ENCODE results near the gene MCL1.

Gene MCL1

GRCh38 chr1:150564051-150564991, 15.1 kb downstream of the MCL1 start:
- Histone ChIP-seq H3K79me2 (ENCODE audit: insufficient read depth, low read length) (peaks cover 47% of the 10 kb centered on the region; the same call in 1 of the 2 replicates), H3K4me2 (ENCODE audit: low read depth, low read length, poor library complexity, severe bottlenecking) (peak overlapping the region; percentile 90), H2AFZ (ENCODE audit: low read length) (no peak overlapping the region), H4K20me1 (ENCODE audit: insufficient read depth, low read length, poor library complexity, severe bottlenecking) (peaks cover 10% of the 10 kb centered on the region), H3K27me3 (ENCODE audit: insufficient read depth, low read length, poor library complexity, severe bottlenecking) (no peaks in the 10 kb centered on the region), H3K4me3 (ENCODE audit: low read length, poor library complexity, severe bottlenecking) (no peak overlapping the region), H3F3A (ENCODE audit: low read depth) (no peaks in the 10 kb centered on the region), H3K9me3 (ENCODE audit: insufficient read depth, low read depth, low read length) (no peaks in the 10 kb centered on the region), H3K9me2 (replicated peaks; ENCODE audit: low read depth, low read length) (no peaks in the 10 kb centered on the region), H3K4me1 (ENCODE audit: insufficient read depth, low read length, poor library complexity, severe bottlenecking) (peaks cover 38% of the 10 kb centered on the region), H3K36me3 (ENCODE audit: insufficient read depth, low read length) (no peaks in the 10 kb centered on the region), H3K9ac (ENCODE audit: low read depth, low read length, poor library complexity, severe bottlenecking) (no peak overlapping the region)
- no peak for TF ChIP-seq EZH2phosphoT487 (IDR thresholded peaks at IDR 0.05; ENCODE audit: borderline replicate concordance)
- TF ChIP-seq, protein P1, sequence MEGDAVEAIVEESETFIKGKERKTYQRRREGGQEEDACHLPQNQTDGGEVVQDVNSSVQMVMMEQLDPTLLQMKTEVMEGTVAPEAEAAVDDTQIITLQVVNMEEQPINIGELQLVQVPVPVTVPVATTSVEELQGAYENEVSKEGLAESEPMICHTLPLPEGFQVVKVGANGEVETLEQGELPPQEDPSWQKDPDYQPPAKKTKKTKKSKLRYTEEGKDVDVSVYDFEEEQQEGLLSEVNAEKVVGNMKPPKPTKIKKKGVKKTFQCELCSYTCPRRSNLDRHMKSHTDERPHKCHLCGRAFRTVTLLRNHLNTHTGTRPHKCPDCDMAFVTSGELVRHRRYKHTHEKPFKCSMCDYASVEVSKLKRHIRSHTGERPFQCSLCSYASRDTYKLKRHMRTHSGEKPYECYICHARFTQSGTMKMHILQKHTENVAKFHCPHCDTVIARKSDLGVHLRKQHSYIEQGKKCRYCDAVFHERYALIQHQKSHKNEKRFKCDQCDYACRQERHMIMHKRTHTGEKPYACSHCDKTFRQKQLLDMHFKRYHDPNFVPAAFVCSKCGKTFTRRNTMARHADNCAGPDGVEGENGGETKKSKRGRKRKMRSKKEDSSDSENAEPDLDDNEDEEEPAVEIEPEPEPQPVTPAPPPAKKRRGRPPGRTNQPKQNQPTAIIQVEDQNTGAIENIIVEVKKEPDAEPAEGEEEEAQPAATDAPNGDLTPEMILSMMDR (conservative IDR thresholded peaks at IDR 0.05; ENCODE audit: low read length): no peak

GRCh38 chr1:150563340-150564038, 15.9 kb downstream of the MCL1 start:
- Histone ChIP-seq H3F3A (ENCODE audit: low read depth) (no peaks in the 10 kb centered on the region), H3K27me3 (ENCODE audit: insufficient read depth, low read length, poor library complexity, severe bottlenecking) (no peaks in the 10 kb centered on the region), H3K4me3 (ENCODE audit: low read length, poor library complexity, severe bottlenecking) (peak overlapping the region; percentile 80), H3K36me3 (ENCODE audit: insufficient read depth, low read length) (no peaks in the 10 kb centered on the region), H3K4me2 (ENCODE audit: low read depth, low read length, poor library complexity, severe bottlenecking) (peak overlapping the region; percentile 90), H4K20me1 (ENCODE audit: insufficient read depth, low read length, poor library complexity, severe bottlenecking) (peaks cover 9% of the 10 kb centered on the region), H3K9me3 (ENCODE audit: insufficient read depth, low read depth, low read length) (no peaks in the 10 kb centered on the region), H3K9ac (ENCODE audit: low read depth, low read length, poor library complexity, severe bottlenecking) (peak overlapping the region; percentile 75), H3K9me2 (replicated peaks; ENCODE audit: low read depth, low read length) (no peaks in the 10 kb centered on the region), H2AFZ (ENCODE audit: low read length) (no peak overlapping the region), H3K4me1 (ENCODE audit: insufficient read depth, low read length, poor library complexity, severe bottlenecking) (peaks cover 32% of the 10 kb centered on the region), H3K79me2 (ENCODE audit: insufficient read depth, low read length) (peaks cover 41% of the 10 kb centered on the region; the same call in 1 of the 2 replicates)
- no peak for TF ChIP-seq EZH2phosphoT487 (IDR thresholded peaks at IDR 0.05; ENCODE audit: borderline replicate concordance)
- TF ChIP-seq, protein P1 (conservative IDR thresholded peaks at IDR 0.05; ENCODE audit: low read length): no peak

- peak overlapping the region; percentile 80 for H3K4me3 ChIP-seq (ENCODE audit: low read length, poor library complexity, severe bottlenecking)
Observed at GRCh38 chr1:150562446-150563339, 16.7 kb downstream of the MCL1 start.

More at GRCh38 chr1:150562446-150563339, 16.7 kb downstream of the MCL1 start:
- Histone ChIP-seq H3K4me1 (ENCODE audit: insufficient read depth, low read length, poor library complexity, severe bottlenecking) (peaks cover 26% of the 10 kb centered on the region), H2AFZ (ENCODE audit: low read length) (peak overlapping the region; percentile 89; the same call in 1 of the 2 replicates), H3K9ac (ENCODE audit: low read depth, low read length, poor library complexity, severe bottlenecking) (peak overlapping the region; percentile 75), H3K9me3 (ENCODE audit: insufficient read depth, low read depth, low read length) (no peaks in the 10 kb centered on the region), H3K27me3 (ENCODE audit: insufficient read depth, low read length, poor library complexity, severe bottlenecking) (no peaks in the 10 kb centered on the region), H3K4me2 (ENCODE audit: low read depth, low read length, poor library complexity, severe bottlenecking) (peak overlapping the region; percentile 90), H4K20me1 (ENCODE audit: insufficient read depth, low read length, poor library complexity, severe bottlenecking) (peaks cover 3% of the 10 kb centered on the region), H3F3A (ENCODE audit: low read depth) (no peaks in the 10 kb centered on the region), H3K79me2 (ENCODE audit: insufficient read depth, low read length) (peaks cover 33% of the 10 kb centered on the region; the same call in 1 of the 2 replicates), H3K36me3 (ENCODE audit: insufficient read depth, low read length) (no peaks in the 10 kb centered on the region), H3K9me2 (replicated peaks; ENCODE audit: low read depth, low read length) (no peaks in the 10 kb centered on the region)
- TF ChIP-seq EZH2phosphoT487 (IDR thresholded peaks at IDR 0.05; ENCODE audit: borderline replicate concordance): no peak
- TF ChIP-seq, protein P1 (conservative IDR thresholded peaks at IDR 0.05; ENCODE audit: low read length): no peak
